Adrenal gland (tissue), 12 donors: ENCODE data around the gene EFEMP2. TPM values are rescaled to one million over a fixed set of nuclear protein-coding genes. Genes with fewer than 3 reads are reported as not detected.

ENCODE experiments used
- DNase-seq, 7 donors: peaks; one replicate each; pipeline ENCODE4 v3.0.0-alpha.2; 2019 to 2020
- H3K27ac ChIP-seq, 5 donors: fragments of 200-600 bp; sonication (generic) in 4 of 5; 1 replicate in 3 of 5; 2 replicates in 2 of 5; pipeline versions ENCODE4 v1.5.1 to v1.8.0; 2016 to 2020; ENCODE audit warnings: mild to moderate bottlenecking in 1 of 5
- H3K27me3 ChIP-seq: fragments of 200-600 bp; 2 replicates; pipeline ENCODE4 v1.8.0; 2021
- H3K36me3 ChIP-seq, 2 donors: fragments of 200-600 bp; replicated peaks in 1 of 2; 1 replicate in 1 of 2; 2 replicates in 1 of 2; pipeline versions ENCODE4 v1.5.1 to v1.8.0; 2018 to 2022
- H3K4me1 ChIP-seq, 2 donors: fragments of 200-600 bp; replicated peaks in 1 of 2; 1 replicate in 1 of 2; 2 replicates in 1 of 2; pipeline versions ENCODE4 v1.5.1 to v1.8.0; 2018 to 2021
- H3K4me3 ChIP-seq, 4 donors: fragments of 200-600 bp; sonication (generic) in 3 of 4; one replicate each; pipeline ENCODE4 v1.5.1; 2016 to 2018
- H3K9me3 ChIP-seq, 3 donors: fragments of 200-600 bp; sonication (generic) in 1 of 3; replicated peaks in 1 of 3; 1 replicate in 2 of 3; 2 replicates in 1 of 3; pipeline versions ENCODE4 v1.5.1 to v1.8.0; 2016 to 2021
- CTCF ChIP-seq, 6 experiments: fragments of 450-650 bp in 4 of 6; fragments of 200-600 bp in 2 of 6; sonication (generic) in 1 of 6; IDR thresholded peaks; 1 replicate in 5 of 6; 2 replicates in 1 of 6; pipeline versions ENCODE4 v1.5.1 to v1.8.0; 2016 to 2021; ENCODE audit warnings: antibody characterized with exemption in 6 of 6, mild to moderate bottlenecking in 2 of 6, moderate library complexity in 1 of 6
- POLR2A ChIP-seq, 2 donors: fragments of 450-650 bp; IDR thresholded peaks; one replicate each; pipeline ENCODE4 v1.6.1; 2017; ENCODE audit warnings: antibody characterized with exemption in 2 of 2, mild to moderate bottlenecking in 2 of 2, moderate library complexity in 1 of 2
- WGBS, 4 donors: extraction: QIAGEN DNeasy Blood & Tissue Kit in 2 of 4; methylation state at CpG; one replicate each; pipeline versions ENCODE4 v1.1.5 to v1.1.7; 2013 to 2017; 5-methylcytosine and 5-hydroxymethylcytosine counted together
- intact Hi-C, 2 donors: fragments of 100-400 bp; cut with DNase I; formaldehyde crosslinking; loops; one replicate each; pipeline versions ENCODE4 v1.14.1 to v1.15.0; 2022 to 2023
- polyA plus RNA-seq, 3 donors: library from polyadenylated mRNA; stranded (reverse); fragments of 200-250 nt in 2 of 3; fragments of 350-450 nt in 1 of 3; fragmentation: Illumina TruSeq in 1 of 3; extraction: RNeasy Lipid Tissue Mini Kit (QIAGEN cat#74804) in 1 of 3; gene quantifications; one replicate each; pipeline ENCODE4 v1.2.3, GENCODE V29; 2013 to 2014
- total RNA-seq, 9 donors: library from RNA; depleted of rRNA in 4 of 9; stranded (reverse); fragments of >200 nt in 4 of 9; fragments of 120-200 nt in 1 of 9; fragmentation: NEBNext Ultra II Directional in 1 of 9; extraction: Animal tissue kit (Norgen Biotek cat#: 25700) in 1 of 9; gene quantifications; one replicate each; pipeline versions ENCODE4 v1.1.0 to v1.2.4, GENCODE V29; 2013 to 2023
- donor health status: healthy with polysubstance abuse.
- donor health status: Bipolar disorder and iron deficiency.
- donor health status: DM: yes; HTN: yes; CAD: no.
- donor health status: DM: no; HTN: no; CAD: no.
- donor health status: DM: no; HTN: no; CAD: no.
- donor health status: DM: yes; HTN: yes; CAD: no.

The EFEMP2 gene
- total and polyA plus RNA-seq, 12 donors: 20.3 to 156 (median 63.6) TPM

GRCh38 chr11:65866509-65867283, 5.9 kb downstream of the EFEMP2 start:
- no peak overlapping the region for H3K4me3 ChIP-seq
- H3K36me3 ChIP-seq: peaks cover 0 to 70% of the 10 kb centered on the region in 2 donors
- no peak for TF ChIP-seq POLR2A (IDR thresholded peaks at IDR 0.05)
- no peaks in the 10 kb centered on the region for H3K9me3 ChIP-seq
- intact Hi-C loops: no loop called here
- DNase-seq: peak in 2 of 7 donors; percentile 7 to 16
- no peak overlapping the region for H3K27ac ChIP-seq
- peaks cover under 1 to 12% of the 10 kb centered on the region in 2 donors for H3K4me1 ChIP-seq
- H3K27me3 ChIP-seq: no peaks in the 10 kb centered on the region
- WGBS, 4 donors: 85 to 90% (median 88%) methylated on average over 11 to 21 of the region's 21 CpGs

DNA sequence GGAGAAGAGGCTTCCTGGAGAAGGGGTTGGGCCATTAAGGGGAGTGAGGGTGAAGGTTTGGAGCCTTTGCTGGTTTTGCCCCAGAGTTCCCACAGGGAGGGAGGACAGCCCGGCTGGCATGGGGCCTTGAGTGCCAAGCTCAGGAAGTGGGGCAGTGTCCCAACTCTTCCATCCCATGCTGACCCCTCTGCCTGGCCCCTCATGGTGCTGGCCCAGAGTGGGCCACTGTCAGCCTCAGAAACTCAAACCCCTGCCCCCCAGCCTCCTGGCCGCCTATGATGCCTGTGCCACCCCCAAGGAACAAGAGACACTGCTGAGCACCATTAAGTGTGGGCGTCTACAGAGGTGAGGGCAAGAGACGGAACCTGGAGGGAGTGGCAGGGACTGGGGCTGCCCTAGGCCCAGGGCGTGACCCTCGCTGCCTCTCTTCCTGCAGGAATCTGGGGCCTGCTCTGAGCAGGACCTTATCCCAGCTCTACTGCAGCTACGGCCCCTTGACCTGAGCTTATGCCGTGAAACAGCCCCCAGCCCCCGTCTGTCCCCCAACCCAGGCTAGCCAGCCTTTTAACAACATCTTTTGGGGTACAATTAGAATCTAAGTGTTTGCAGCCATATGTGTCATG, 6.9 kb downstream of the EFEMP2 start:
- no peak for TF ChIP-seq POLR2A (IDR thresholded peaks at IDR 0.05)
- no peak for TF ChIP-seq CTCF (IDR thresholded peaks at IDR 0.05)
- Histone ChIP-seq H3K4me1 (peaks cover 8 to 12% of the 10 kb centered on the region in 2 donors), H3K36me3 (peaks cover 0 to 70% of the 10 kb centered on the region in 2 donors), H3K27me3 (no peaks in the 10 kb centered on the region), H3K27ac (no peak overlapping the region), H3K4me3 (no peak overlapping the region), H3K9me3 (no peaks in the 10 kb centered on the region)
- intact Hi-C loops: no loop called here
- peak in 2 of 7 donors; percentile 10 to 15 for DNase-seq
- WGBS, 4 donors: 84 to 88% (median 86%) methylated on average over 6 to 9 of the region's 9 CpGs

GRCh38 chr11:65864706-65865471, 7.7 kb downstream of the EFEMP2 start:
- TF ChIP-seq POLR2A (IDR thresholded peaks at IDR 0.05): no peak
- no peak for TF ChIP-seq CTCF (IDR thresholded peaks at IDR 0.05)
- Histone ChIP-seq H3K9me3 (no peaks in the 10 kb centered on the region), H3K27ac (no peak overlapping the region), H3K4me1 (peaks cover 8 to 12% of the 10 kb centered on the region in 2 donors), H3K4me3 (no peak overlapping the region), H3K36me3 (peaks cover 0 to 68% of the 10 kb centered on the region in 2 donors), H3K27me3 (no peaks in the 10 kb centered on the region)
- WGBS, 4 donors: 74 to 87% (median 85%) methylated on average over 7 to 18 of the region's 18 CpGs
- intact Hi-C loops: no loop called here
- peak in 3 of 7 donors; percentile 7 to 19 (median 16) for DNase-seq

DNA sequence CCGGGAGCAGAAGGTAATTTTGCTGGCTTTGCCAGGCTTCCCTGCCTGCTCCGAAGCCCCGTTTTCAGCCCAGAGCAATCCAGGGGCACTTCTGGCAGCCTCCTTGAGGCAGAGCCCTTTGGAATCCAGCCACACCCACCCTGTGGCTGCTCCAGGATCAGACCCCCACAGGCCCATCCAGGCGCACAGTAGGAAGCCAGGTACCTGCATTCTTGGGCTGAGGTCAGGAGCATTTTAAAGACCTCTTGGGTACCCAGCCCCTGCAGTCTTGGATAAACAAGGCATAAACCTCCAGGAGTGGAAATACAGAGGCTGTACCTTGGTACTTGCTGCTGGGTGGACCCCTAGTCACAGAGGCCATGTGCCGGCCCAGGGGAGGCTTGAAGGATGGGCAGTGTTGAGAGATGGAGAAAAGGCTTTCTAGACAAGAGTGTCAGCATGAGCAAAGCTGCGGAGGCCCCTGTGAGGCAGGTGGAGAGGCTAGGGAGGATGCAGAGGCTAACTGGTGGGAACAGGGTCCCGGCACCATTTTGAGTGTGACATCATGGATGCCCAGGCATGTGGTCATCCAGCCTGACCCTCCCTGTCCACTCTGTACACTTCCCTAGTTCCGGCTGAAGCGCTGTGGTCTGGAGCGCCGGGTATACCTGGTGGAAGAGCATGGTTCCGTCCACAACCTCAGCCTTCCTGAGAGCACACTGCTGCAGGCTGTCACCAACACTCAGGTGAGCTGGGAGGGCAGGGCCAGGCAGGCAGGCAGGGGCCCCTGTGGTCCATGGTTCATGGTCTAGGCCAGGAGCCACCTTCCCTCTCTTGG, 8.5 kb downstream of the EFEMP2 start:
- intact Hi-C loops: no loop called here
- H3K4me1 ChIP-seq: peaks cover 9 to 13% of the 10 kb centered on the region in 2 donors
- no peak overlapping the region for H3K27ac ChIP-seq
- H3K9me3 ChIP-seq: no peaks in the 10 kb centered on the region
- WGBS, 4 donors: 75 to 85% (median 81%) methylated on average over 6 to 12 of the region's 12 CpGs
- peak in 3 of 7 donors; percentile 7 to 23 (median 16) for DNase-seq
- H3K4me3 ChIP-seq: no peak overlapping the region
- H3K27me3 ChIP-seq: no peaks in the 10 kb centered on the region
- TF ChIP-seq CTCF (IDR thresholded peaks at IDR 0.05) (no peak), POLR2A (IDR thresholded peaks at IDR 0.05) (no peak)
- peaks cover 0 to 66% of the 10 kb centered on the region in 2 donors for H3K36me3 ChIP-seq
